ENCODE results near the gene FGFBP2. TPM values are rescaled to one million over a fixed set of nuclear protein-coding genes. Genes with fewer than 3 reads are reported as not detected.

Gene FGFBP2
- total and polyA plus RNA-seq, 2 experiments from 2014 or later: 2.2 to 5.2 TPM

- H3K4me3 ChIP-seq: no peak overlapping the region
- H2AFZ ChIP-seq: no peak overlapping the region
- H3K27ac ChIP-seq: no peak overlapping the region
- H3K4me2 ChIP-seq: no peak overlapping the region
- no peaks in the 10 kb centered on the region for H3K27me3 ChIP-seq
- no peaks in the 10 kb centered on the region for H3K4me1 ChIP-seq (ENCODE audit: insufficient read depth)
- no peaks in the 10 kb centered on the region for H3K79me2 ChIP-seq
- DNase-seq (ENCODE audit: low spot score): no peak
- H4K20me1 ChIP-seq (ENCODE audit: insufficient read depth, poor library complexity, severe bottlenecking): no peaks in the 10 kb centered on the region
- no peaks in the 10 kb centered on the region for H3K36me3 ChIP-seq (replicated peaks; ENCODE audit: insufficient read depth, low read depth)
- H3K9me3 ChIP-seq (ENCODE audit: low read depth): no peaks in the 10 kb centered on the region
- TF ChIP-seq EZH2phosphoT487 (IDR thresholded peaks at IDR 0.05; ENCODE audit: low read depth, severe bottlenecking, unreplicated experiment) (no peak), CTCF (IDR thresholded peaks at IDR 0.05; ENCODE audit: poor library complexity) (no peak), EZH2 (IDR thresholded peaks at IDR 0.05; ENCODE audit: borderline replicate concordance) (no peak)
- 65% methylated on average over 1 of the region's 1 CpG for whole genome bisulfite sequencing (ENCODE audit: low lambda C conversion rate, missing lambda C conversion rate)
- H3K9me2 ChIP-seq (replicated peaks; ENCODE audit: insufficient read depth): no peaks in the 10 kb centered on the region
These were observed 25.2 kb upstream of the FGFBP2 start for GRCh38 chr4:15988222-15988621.

GRCh38 chr4:15986907-15987306 lies 23.9 kb upstream of the FGFBP2 start:
- Histone ChIP-seq H3K4me1 (ENCODE audit: insufficient read depth) (no peaks in the 10 kb centered on the region), H3K79me2 (no peaks in the 10 kb centered on the region), H4K20me1 (ENCODE audit: insufficient read depth, poor library complexity, severe bottlenecking) (no peaks in the 10 kb centered on the region), H3K9me2 (replicated peaks; ENCODE audit: insufficient read depth) (no peaks in the 10 kb centered on the region), H3K27ac (no peak overlapping the region), H3K4me2 (no peak overlapping the region), H3K9me3 (ENCODE audit: low read depth) (no peaks in the 10 kb centered on the region), H3K4me3 (no peak overlapping the region), H3K36me3 (replicated peaks; ENCODE audit: insufficient read depth, low read depth) (no peaks in the 10 kb centered on the region), H3K27me3 (no peaks in the 10 kb centered on the region), H2AFZ (no peak overlapping the region)
- no peak for DNase-seq (ENCODE audit: low spot score)
- 95% methylated on average over 5 of the region's 5 CpGs for WGBS (ENCODE audit: low lambda C conversion rate, missing lambda C conversion rate)
- no peak for TF ChIP-seq EZH2phosphoT487 (IDR thresholded peaks at IDR 0.05; ENCODE audit: low read depth, severe bottlenecking, unreplicated experiment)
- no peak for TF ChIP-seq EZH2 (IDR thresholded peaks at IDR 0.05; ENCODE audit: borderline replicate concordance)
- no peak for TF ChIP-seq CTCF (IDR thresholded peaks at IDR 0.05; ENCODE audit: poor library complexity)

- Histone ChIP-seq H3K36me3 (replicated peaks; ENCODE audit: insufficient read depth, low read depth) (no peaks in the 10 kb centered on the region), H3K27ac (no peak overlapping the region), H3K27me3 (no peaks in the 10 kb centered on the region), H4K20me1 (ENCODE audit: insufficient read depth, poor library complexity, severe bottlenecking) (no peaks in the 10 kb centered on the region), H3K4me1 (ENCODE audit: insufficient read depth) (no peaks in the 10 kb centered on the region), H3K9me3 (ENCODE audit: low read depth) (no peaks in the 10 kb centered on the region), H2AFZ (no peak overlapping the region), H3K4me2 (no peak overlapping the region), H3K79me2 (no peaks in the 10 kb centered on the region), H3K4me3 (no peak overlapping the region), H3K9me2 (replicated peaks; ENCODE audit: insufficient read depth) (no peaks in the 10 kb centered on the region)
- TF ChIP-seq CTCF (IDR thresholded peaks at IDR 0.05; ENCODE audit: poor library complexity) (no peak), EZH2phosphoT487 (IDR thresholded peaks at IDR 0.05; ENCODE audit: low read depth, severe bottlenecking, unreplicated experiment) (no peak), EZH2 (IDR thresholded peaks at IDR 0.05; ENCODE audit: borderline replicate concordance) (no peak)
- no peak for DNase-seq (ENCODE audit: low spot score)
- 82% methylated on average over 2 of the region's 2 CpGs for WGBS (ENCODE audit: low lambda C conversion rate, missing lambda C conversion rate)
These were observed 20.6 kb upstream of the FGFBP2 start for GRCh38 chr4:15983610-15984009.

Measured in hepatocyte (in vitro differentiated cells).